HUDEP-2 (cell line): ENCODE measurements around the gene GALNT9.
A peak's percentile ranks its signal among the peaks of the same experiment; 100 is the strongest.

Source experiments
- DNase-seq, 76 experiments: peaks; one replicate each; lab custom pipeline; 2025; ENCODE audit not compliant: unreplicated experiment in 76 of 76; lab: John Stamatoyannopoulos, UW

Gene GALNT9

GRCh38 chr12:132165584-132165983, 163.8 kb downstream of the GALNT9 start:
- DNase-seq = no peak

DNA sequence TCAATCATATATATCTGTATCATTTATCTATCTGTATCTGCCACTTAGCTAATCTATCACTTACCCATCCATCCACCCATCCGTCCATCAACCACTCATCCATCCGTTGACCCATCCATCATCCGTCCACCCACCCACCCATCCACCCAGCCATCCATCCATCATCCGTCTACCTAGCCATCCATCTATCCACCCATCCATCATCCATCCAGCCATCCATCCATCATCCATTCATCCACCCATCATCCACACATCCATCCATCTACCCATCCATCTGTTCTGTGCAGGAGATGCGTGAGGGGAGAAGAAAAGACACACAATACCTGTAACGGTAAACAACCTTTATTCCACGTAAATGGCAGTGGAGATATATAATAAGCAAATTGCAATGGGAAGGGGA, 165.0 kb downstream of the GALNT9 start:
- no peak for DNase-seq

GRCh38 chr12:132163911-132164288, 165.5 kb downstream of the GALNT9 start:
- DNase-seq = no peak

GRCh38 chr12:132163041-132163910, 166.1 kb downstream of the GALNT9 start:
- DNase-seq = no peak

DNA sequence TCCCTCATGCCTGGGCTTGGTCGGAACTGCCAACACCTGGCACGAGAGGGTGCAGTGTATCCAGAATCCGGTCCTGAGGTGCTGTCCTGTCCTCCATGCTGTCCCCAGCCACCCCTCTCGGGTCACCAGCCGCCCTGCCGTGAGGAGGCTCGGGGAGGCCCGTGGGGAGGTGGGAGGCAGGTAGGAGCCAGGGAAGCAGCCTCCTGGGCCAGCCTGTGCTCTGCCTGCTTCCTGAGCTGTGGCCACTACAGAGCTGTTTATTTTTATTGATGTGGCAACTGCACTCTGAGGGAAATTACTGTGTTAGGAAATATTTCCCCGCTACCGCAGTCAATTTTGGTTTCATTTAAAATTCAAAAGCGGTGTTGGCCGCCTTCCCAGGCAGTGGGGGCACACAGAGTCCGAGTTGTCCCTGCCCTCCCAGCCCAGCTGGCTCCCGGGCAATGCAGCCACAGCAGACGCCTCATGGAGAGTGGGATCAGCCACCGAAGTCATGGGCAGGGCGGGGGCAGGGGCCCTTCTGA, 166.8 kb downstream of the GALNT9 start:
- no peak for DNase-seq

DNA sequence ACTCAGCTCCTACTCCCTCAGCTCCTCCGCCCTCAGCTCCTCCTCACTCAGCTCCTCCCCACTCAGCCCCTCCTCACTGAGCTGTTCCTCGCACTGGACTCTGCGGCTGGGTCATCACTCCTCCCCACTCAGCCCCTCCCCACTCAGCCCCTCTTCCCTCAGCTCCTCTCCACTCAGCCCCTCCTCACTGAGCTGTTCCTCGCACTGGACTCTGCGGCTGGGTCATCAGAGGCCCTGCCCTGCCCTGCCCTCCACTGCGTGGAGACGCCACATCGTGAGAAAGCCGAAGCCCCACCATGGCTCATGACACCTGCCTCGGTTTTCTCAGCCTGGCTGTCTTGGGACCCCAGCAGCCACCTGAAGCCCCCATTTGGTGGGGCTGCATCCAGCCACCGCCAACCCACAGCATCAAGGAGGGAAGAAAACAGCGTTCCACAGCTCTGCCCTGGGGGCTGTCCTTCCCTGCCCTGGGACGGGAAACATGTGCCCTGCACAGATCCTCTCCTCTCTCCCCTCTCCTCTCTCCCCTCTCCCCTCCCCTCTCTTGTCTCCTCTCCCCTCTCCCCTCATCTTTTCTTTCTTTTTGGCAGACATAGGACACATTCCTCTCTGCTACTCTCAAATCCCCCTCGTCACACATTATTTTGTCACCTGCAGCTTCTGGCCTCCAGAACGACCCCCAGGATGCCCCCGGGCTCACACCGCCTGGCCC, 167.4 kb downstream of the GALNT9 start:
- DNase-seq = no peak

DNA sequence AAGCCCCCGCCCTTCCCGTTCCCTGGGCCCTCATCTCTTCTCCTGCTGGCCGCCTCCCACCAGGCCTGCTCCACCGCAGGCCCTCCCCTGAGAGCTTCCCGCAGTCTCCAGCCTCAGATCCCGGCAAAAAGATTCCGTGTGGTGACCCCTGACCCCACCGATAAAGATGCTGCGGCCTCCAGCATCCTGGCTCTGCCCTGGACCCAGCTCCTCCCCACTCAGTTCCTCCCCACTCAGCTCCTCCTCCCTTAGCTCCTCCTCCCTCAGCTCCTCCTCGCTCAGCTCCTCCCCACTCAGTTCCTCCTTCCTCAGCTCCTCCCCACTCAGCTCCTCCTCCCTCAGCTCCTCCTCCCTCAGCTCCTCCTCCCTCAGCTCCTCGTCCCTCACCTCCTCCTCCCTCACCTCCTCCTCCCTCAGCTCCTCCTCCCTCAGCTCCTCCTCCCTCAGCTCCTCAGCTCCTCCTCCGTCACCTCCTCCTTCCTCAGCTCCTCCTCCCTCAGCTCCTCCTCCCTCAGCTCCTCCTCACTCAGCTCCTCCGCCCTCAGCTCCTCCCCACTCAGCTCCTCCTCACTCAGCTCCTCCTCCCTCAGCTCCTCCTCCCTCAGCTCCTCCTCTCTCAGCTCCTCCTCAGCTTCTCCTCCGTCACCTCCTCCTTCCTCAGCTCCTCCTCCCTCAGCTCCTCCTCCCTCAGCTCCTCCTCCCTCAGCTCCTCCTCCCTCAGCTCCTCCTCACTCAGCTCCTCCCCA, 168.2 kb downstream of the GALNT9 start:
- DNase-seq = peak in 24 of 76 experiments; percentile 3 to 61 (median 24)

DNA sequence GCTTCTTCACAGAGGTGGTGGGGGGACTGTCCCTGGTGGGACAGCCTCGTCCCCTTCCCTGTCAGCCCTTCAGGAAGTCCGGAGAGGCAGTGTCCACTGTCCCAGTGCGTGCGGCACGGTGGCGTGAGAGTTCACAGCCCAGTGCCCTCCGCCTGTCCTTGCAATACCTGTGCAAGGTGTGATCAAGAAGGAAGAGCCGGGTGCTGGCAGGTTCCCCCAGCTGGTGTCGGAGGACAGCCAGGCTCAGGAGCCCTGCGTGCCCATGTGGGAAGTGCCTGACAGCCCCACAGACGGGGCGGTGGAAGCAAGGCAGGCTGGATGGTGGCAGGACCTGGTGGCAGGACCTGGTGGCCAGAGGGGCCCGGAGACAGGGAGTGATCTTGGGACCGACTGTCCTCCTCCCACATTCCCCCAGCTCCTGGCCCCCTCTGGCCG, 168.8 kb downstream of the GALNT9 start:
- DNase-seq = no peak

GRCh38 chr12:132160016-132160415, 169.4 kb downstream of the GALNT9 start:
- DNase-seq = peak in 70 of 76 experiments; percentile 17 to 89 (median 60)

DNA sequence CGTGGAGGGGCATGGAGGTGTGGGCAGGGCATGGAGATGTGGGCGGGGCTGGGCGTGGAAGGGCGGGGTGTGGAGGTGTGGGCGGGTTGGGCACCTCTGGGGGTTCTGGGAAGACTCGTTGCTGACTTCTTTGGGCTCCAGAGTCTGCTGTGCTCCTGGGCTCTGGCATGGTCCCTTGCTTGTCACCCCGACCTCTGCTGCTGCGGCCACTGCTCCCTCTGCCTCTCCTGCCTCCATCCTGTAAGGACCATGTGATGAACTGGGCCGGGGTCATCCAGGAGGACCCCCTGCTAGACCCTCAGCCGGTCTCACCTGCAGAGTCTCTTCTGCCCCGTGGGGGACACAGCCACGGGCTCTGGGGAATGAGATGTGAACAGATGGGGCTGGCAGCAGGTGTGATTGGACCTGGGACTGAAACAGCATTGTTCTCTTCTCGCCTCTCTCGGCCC, 169.8 kb downstream of the GALNT9 start:
- DNase-seq = peak in 20 of 76 experiments; percentile 2 to 44 (median 21)

DNA sequence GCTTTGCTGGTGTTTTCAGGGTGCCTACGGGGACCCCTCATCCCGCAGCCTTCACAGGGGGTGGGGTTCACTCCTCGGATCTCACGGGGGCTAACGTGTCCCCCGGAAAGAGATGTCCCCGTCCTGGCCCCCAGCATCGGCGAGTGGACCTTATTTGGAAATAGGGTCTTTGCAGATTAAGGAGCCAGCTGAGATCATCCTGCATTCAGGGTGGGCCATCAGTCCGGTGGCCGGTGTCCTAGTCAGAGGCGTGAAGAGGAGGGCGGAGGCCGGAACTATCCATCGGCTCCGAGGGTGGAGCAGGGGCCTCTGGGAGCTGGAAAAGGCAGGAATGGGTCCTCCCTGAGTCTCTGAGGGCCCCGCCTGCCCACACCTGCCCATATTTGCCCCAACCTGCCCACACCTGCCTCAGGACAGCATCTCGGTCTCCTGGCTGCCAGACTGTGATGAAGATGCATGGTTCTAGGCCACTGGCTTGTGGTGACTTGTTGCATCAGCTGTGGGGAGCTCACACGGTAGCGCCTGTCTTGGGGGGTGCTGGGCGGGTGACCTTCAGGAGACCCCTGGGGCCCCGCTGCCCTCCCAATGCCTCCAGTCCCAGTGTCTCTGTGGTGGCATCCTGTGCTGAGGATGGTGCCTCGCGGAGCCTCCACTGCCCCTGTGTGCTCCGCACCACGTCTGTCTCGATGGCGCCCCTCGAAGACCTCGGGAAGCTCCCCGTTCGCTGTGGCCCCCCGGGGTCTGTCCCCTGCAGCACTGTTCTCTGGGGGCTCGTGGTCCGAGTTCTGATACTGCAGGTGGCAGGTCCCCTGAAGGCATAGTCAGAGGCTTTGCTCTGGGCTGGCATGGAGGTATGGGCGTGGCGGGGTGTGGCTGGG, 170.5 kb downstream of the GALNT9 start:
- no peak for DNase-seq

GRCh38 chr12:132157733-132158409, 171.5 kb downstream of the GALNT9 start:
- DNase-seq = no peak

DNA sequence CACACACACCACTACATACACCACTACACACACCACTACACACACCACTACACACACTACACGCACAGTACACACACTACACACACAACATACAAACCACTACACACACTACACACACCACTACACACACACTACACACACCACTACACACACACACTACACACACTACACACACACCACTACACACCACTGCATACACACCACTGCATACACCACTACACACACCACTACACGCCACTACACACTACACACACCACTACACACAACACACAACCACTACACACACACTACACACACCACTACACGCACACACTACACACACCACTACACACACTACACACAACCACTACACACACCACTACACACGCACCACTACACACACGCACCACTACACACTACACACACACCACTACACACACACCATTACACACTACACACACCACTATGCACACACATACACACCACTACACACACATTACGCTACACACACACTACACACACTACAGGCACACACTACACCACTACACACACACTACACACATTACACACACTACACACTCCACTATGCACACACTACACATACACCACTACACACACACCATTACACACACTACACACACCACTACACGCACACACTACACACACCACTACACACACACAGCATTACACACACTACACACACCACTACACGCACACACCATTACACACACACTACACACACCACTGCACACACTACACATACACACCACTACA, 172.6 kb downstream of the GALNT9 start:
- no peak for DNase-seq

DNA sequence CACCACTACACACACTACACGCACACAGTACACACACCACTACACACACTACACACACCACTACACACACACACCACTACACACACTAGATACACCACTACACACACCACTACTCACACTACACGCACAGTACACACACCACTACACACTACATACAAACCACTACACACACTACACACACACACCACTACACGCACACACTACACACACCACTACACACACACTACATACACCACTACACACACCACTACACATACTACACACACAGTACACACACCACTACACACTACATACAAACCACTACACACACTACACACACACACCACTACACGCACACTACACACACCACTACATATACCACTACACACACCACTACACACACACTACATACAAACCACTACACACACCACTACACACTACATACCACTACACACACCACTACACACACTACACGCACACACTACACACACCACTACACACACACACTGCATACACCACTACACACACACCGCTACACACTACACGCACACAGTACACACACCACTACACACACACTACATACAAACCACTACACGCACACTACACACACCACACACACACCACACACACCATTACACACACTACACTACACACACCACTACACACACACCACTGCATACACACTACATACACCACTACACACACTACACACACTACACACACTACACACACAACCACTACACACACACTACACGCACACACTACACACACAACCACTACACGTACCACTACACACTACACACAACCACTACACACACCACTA, 173.4 kb downstream of the GALNT9 start:
- DNase-seq = no peak

DNA sequence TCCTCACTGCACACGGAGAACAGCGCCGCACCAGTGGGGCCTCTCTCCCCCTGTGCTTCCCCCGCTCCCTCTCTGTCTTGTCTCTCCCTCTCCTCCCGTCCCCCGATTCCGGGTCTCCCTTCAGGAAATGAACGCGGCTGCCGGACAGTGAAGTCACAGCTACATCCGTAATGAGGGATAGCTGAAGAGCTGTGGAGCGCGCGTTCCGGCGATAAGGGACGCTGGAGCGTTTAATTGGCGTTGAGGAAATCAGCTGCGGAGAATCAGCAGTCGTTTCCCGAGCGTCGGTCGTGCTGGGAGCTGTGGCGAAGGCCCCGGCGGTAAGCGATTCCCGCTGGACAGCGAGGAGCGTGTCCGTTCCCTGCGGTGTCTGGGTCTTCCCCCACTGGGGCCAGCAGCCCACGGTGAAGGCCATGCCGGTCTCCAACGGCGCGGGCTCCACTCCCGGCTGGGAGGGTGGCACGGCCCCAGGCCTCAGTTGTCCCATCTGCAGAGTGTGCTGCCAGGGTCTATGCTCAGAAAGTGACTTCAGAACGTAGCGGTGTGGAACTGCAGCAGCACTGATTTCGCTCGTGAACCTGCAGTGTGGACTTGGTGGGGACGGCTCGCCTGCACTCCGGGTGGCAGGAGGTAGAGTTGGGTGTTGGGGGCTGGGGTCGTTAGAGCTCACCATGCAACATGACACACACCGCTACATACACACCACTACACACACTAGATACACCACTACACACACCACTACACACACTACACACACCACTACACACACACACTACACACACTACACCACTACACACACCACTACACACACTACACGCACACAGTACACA, 174.2 kb downstream of the GALNT9 start:
- DNase-seq = no peak

DNA sequence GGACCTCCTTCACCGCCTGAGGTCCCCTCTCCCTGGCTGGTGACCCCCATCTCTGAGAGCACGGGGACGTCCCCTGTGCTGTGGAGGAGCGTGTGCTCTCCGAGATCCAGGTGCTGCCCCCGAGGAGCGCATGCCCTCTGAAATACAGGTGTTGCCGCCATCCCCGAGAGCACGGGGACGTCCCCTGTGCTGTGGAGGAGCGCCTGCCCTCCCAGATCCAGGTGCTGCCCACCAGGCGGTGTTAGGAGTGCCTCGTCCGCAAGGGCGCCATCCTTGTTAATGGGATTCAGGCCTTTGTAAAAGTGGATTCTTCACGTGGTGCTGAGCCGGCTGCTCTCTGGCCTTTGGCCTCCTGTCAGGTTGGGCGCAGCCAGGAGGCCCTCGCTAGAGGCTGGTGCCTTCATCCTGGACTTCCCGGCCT, 175.0 kb downstream of the GALNT9 start:
- no peak for DNase-seq
